ENCODE results near the gene KCNC4. TPM values are rescaled to one million over a fixed set of nuclear protein-coding genes. Genes with fewer than 3 reads are reported as not detected.

Gene KCNC4
- total and polyA plus RNA-seq, 9 donors, result 3.2 to 18.0 (median 11.7) TPM

- Histone ChIP-seq H3K27ac (no peak overlapping the region), H3K36me3 (no peaks in the 10 kb centered on the region), H3K4me1 (ENCODE audit: insufficient read depth) (no peaks in the 10 kb centered on the region), H3K9me3 (no peaks in the 10 kb centered on the region), H3K4me3 (no peak overlapping the region), H3K27me3 (no peaks in the 10 kb centered on the region)
- no peak for DNase-seq
- intact Hi-C loops (cut with DNase I), result no loop called here
- no peak for TF ChIP-seq EP300 (IDR thresholded peaks at IDR 0.05)
- no peak for TF ChIP-seq CTCF (IDR thresholded peaks at IDR 0.05)
- TF ChIP-seq POLR2A (IDR thresholded peaks at IDR 0.05), result no peak
- 97 to 98% (median 97%) methylated on average over 27 of the region's 27 CpGs for WGBS, 3 donors
Observed at GRCh38 chr1:110223127-110223526, 13.0 kb downstream of the KCNC4 start.

- WGBS, 3 donors, result 95 to 97% (median 96%) methylated on average over 17 of the region's 17 CpGs
- H3K9me3 ChIP-seq, result no peaks in the 10 kb centered on the region
- H3K27ac ChIP-seq, result no peak overlapping the region
Observed at GRCh38 chr1:110223581-110223980, 13.5 kb downstream of the KCNC4 start.

GRCh38 chr1:110224240-110224995 lies 14.3 kb downstream of the KCNC4 start:
- H3K27me3 ChIP-seq, result no peaks in the 10 kb centered on the region
- no peaks in the 10 kb centered on the region for H3K4me1 ChIP-seq (ENCODE audit: insufficient read depth)
- 66 to 80% (median 73%) methylated on average over 8 of the region's 8 CpGs for WGBS, 3 donors
- no peak for TF ChIP-seq POLR2A (IDR thresholded peaks at IDR 0.05)
- TF ChIP-seq CTCF (IDR thresholded peaks at IDR 0.05), result no peak
- TF ChIP-seq EP300 (IDR thresholded peaks at IDR 0.05), result no peak
- no peaks in the 10 kb centered on the region for H3K9me3 ChIP-seq
- no peak overlapping the region for H3K4me3 ChIP-seq
- DNase-seq, result no peak
- intact Hi-C loops (cut with DNase I), result no loop called here
- no peaks in the 10 kb centered on the region for H3K36me3 ChIP-seq
- H3K27ac ChIP-seq, result no peak overlapping the region

More at GRCh38 chr1:110223581-110223980, 13.5 kb downstream of the KCNC4 start:
- Histone ChIP-seq H3K4me3 (no peak overlapping the region), H3K4me1 (ENCODE audit: insufficient read depth) (no peaks in the 10 kb centered on the region), H3K27me3 (no peaks in the 10 kb centered on the region), H3K36me3 (no peaks in the 10 kb centered on the region)
- TF ChIP-seq EP300 (IDR thresholded peaks at IDR 0.05) (no peak), POLR2A (IDR thresholded peaks at IDR 0.05) (no peak), CTCF (IDR thresholded peaks at IDR 0.05) (no peak)
- DNase-seq, result no peak
- intact Hi-C loops (cut with DNase I), result no loop called here

- WGBS, 3 donors, result 68 to 83% (median 81%) methylated on average over 7 of the region's 7 CpGs
- no peak for TF ChIP-seq CTCF (IDR thresholded peaks at IDR 0.05)
- no peak for TF ChIP-seq POLR2A (IDR thresholded peaks at IDR 0.05)
- no peak for TF ChIP-seq EP300 (IDR thresholded peaks at IDR 0.05)
Observed at GRCh38 chr1:110225212-110225611, 15.1 kb downstream of the KCNC4 start.

More at GRCh38 chr1:110225212-110225611, 15.1 kb downstream of the KCNC4 start:
- no peak overlapping the region for H3K4me3 ChIP-seq
- H3K9me3 ChIP-seq, result no peaks in the 10 kb centered on the region
- intact Hi-C loops (cut with DNase I), result no loop called here
- no peak for DNase-seq
- no peaks in the 10 kb centered on the region for H3K4me1 ChIP-seq (ENCODE audit: insufficient read depth)
- H3K36me3 ChIP-seq, result no peaks in the 10 kb centered on the region
- H3K27ac ChIP-seq, result no peak overlapping the region
- no peaks in the 10 kb centered on the region for H3K27me3 ChIP-seq

Measured in ovary (tissue), 9 donors.